ENCODE data around the gene RUSC1. TPM values are rescaled to one million over a fixed set of nuclear protein-coding genes. Genes with fewer than 3 reads are reported as not detected.
"Not testable (repeated sequence)": the region's sequence is repeated elsewhere in the genome, so short reads cannot be mapped to it uniquely, and the experiment has no call there.

RUSC1 gene
- total RNA-seq, 1 experiment from 2014 or later = 68.8 TPM

DNA sequence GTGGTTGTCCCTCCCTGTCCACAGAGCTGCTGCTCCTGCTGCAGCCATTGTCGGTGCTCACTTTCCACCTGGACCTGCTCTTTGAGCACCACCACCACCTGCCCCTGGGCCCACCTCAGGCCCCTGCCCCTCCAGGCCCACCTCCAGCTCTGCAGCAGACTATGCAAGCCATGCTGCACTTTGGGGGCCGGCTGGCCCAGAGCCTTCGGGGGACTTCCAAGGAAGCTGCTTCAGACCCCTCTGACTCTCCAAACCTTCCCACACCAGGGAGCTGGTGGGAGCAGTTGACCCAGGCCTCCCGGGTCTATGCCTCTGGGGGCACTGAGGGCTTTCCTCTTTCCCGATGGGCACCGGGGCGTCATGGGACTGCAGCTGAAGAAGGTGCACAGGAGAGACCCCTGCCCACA, 5.9 kb downstream of the RUSC1 start:
- no peak for DNase-seq (ENCODE audit: low spot score)
- CTCF ChIA-PET = interaction anchor here (0.5 to 9.9 kb wide), 2 partner anchors 75 to 177 kb away, joined by 3 to 204 read pairs; no protein-coding TSS in a partner anchor
- Mint-ChIP-seq H3K9me3 (no peaks in the 10 kb centered on the region), H3K4me3 (no peak overlapping the region), H3K4me1 (peaks cover 18% of the 10 kb centered on the region), H3K27ac (no peak overlapping the region), H3K36me3 (peaks cover 21% of the 10 kb centered on the region), H3K27me3 (ENCODE audit: low read depth) (peaks cover 6% of the 10 kb centered on the region)
- TF ChIP-seq ZNF317 (CRISPR knock-in tag; IDR thresholded peaks at IDR 0.05; ENCODE audit: borderline replicate concordance, low read depth) (no peak), TCF7 (CRISPR knock-in tag; IDR thresholded peaks at IDR 0.05; ENCODE audit: low read depth) (no peak), SMAD3 (CRISPR knock-in tag; IDR thresholded peaks at IDR 0.05; ENCODE audit: borderline replicate concordance) (no peak)
- TF ChIP-seq, protein P1, sequence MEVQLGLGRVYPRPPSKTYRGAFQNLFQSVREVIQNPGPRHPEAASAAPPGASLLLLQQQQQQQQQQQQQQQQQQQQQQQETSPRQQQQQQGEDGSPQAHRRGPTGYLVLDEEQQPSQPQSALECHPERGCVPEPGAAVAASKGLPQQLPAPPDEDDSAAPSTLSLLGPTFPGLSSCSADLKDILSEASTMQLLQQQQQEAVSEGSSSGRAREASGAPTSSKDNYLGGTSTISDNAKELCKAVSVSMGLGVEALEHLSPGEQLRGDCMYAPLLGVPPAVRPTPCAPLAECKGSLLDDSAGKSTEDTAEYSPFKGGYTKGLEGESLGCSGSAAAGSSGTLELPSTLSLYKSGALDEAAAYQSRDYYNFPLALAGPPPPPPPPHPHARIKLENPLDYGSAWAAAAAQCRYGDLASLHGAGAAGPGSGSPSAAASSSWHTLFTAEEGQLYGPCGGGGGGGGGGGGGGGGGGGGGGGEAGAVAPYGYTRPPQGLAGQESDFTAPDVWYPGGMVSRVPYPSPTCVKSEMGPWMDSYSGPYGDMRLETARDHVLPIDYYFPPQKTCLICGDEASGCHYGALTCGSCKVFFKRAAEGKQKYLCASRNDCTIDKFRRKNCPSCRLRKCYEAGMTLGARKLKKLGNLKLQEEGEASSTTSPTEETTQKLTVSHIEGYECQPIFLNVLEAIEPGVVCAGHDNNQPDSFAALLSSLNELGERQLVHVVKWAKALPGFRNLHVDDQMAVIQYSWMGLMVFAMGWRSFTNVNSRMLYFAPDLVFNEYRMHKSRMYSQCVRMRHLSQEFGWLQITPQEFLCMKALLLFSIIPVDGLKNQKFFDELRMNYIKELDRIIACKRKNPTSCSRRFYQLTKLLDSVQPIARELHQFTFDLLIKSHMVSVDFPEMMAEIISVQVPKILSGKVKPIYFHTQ (CRISPR knock-in tag; IDR thresholded peaks at IDR 0.05) = no peak
- TF ChIP-seq, protein P2, sequence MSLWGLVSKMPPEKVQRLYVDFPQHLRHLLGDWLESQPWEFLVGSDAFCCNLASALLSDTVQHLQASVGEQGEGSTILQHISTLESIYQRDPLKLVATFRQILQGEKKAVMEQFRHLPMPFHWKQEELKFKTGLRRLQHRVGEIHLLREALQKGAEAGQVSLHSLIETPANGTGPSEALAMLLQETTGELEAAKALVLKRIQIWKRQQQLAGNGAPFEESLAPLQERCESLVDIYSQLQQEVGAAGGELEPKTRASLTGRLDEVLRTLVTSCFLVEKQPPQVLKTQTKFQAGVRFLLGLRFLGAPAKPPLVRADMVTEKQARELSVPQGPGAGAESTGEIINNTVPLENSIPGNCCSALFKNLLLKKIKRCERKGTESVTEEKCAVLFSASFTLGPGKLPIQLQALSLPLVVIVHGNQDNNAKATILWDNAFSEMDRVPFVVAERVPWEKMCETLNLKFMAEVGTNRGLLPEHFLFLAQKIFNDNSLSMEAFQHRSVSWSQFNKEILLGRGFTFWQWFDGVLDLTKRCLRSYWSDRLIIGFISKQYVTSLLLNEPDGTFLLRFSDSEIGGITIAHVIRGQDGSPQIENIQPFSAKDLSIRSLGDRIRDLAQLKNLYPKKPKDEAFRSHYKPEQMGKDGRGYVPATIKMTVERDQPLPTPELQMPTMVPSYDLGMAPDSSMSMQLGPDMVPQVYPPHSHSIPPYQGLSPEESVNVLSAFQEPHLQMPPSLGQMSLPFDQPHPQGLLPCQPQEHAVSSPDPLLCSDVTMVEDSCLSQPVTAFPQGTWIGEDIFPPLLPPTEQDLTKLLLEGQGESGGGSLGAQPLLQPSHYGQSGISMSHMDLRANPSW (CRISPR knock-in tag; conservative IDR thresholded peaks at IDR 0.05; ENCODE audit: low read depth) = no peak
- TF ChIP-seq, protein P3, sequence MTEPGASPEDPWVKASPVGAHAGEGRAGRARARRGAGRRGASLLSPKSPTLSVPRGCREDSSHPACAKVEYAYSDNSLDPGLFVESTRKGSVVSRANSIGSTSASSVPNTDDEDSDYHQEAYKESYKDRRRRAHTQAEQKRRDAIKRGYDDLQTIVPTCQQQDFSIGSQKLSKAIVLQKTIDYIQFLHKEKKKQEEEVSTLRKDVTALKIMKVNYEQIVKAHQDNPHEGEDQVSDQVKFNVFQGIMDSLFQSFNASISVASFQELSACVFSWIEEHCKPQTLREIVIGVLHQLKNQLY (CRISPR knock-in tag; IDR thresholded peaks at IDR 0.05) = no peak
- no peak for ATAC-seq
- POLR2A ChIA-PET = no interaction called here

DNA sequence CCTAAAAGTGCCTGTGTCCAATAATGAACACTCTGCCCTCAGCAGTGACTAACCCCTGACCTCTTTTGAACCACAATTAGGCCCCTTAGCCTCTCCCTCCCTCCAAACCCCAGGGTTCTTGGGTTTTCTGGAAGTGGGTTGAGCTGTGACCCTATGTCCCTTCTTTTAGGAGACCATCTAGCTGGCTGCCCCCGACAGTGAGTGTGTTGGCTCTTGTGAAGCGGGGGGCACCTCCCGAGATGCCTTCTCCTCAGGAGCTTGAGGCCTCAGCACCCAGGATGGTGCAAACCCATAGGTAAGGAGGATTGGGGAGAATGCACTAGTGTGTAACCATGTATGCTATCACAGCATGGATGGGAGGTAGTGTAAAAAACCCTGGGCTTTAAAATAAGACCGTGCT, 7.3 kb downstream of the RUSC1 start:
- ATAC-seq (no peak), DNase-seq (ENCODE audit: low spot score) (no peak)
- TF ChIP-seq ZNF416 (CRISPR knock-in tag; IDR thresholded peaks at IDR 0.05) (no peak), GABPB1 (CRISPR knock-in tag; IDR thresholded peaks at IDR 0.05) (no peak)
- TF ChIP-seq, protein P4, sequence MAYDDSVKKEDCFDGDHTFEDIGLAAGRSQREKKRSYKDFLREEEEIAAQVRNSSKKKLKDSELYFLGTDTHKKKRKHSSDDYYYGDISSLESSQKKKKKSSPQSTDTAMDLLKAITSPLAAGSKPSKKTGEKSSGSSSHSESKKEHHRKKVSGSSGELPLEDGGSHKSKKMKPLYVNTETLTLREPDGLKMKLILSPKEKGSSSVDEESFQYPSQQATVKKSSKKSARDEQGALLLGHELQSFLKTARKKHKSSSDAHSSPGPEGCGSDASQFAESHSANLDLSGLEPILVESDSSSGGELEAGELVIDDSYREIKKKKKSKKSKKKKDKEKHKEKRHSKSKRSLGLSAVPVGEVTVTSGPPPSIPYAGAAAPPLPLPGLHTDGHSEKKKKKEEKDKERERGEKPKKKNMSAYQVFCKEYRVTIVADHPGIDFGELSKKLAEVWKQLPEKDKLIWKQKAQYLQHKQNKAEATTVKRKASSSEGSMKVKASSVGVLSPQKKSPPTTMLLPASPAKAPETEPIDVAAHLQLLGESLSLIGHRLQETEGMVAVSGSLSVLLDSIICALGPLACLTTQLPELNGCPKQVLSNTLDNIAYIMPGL (CRISPR knock-in tag; IDR thresholded peaks at IDR 0.05) = no peak
- Mint-ChIP-seq H3K4me3 (no peak overlapping the region), H3K36me3 (peaks cover 21% of the 10 kb centered on the region), H3K4me1 (peaks cover 8% of the 10 kb centered on the region), H3K27me3 (ENCODE audit: low read depth) (no peaks in the 10 kb centered on the region), H3K27ac (no peak overlapping the region), H3K9me3 (no peaks in the 10 kb centered on the region)
- ChIA-PET CTCF (interaction anchor here (0.6 to 9.9 kb wide), 4 partner anchors 50 to 942 kb away, joined by 3 to 204 read pairs (median 4); no protein-coding TSS in a partner anchor), POLR2A (no interaction called here)

DNA sequence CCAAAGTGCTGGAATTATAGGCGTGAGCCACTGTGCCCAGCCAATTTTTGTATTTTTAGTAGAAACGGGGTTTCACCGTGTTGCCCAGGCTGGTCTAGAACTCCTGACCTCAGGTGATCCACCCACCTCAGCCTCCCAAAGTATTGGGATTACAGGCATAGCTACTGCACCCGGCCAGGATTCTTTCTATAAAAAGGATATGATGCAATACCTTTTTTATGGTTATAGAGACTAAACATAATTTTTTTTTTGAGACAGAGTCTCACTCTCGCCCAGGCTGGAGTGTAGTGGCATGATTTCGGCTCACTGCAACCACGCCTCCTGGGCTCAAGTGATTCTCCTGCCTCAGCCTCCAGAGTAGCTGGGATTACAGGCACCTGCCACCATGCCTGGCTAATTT, 8.2 kb downstream of the RUSC1 start:
- DNase-seq (ENCODE audit: low spot score); H3K4me3 Mint-ChIP-seq; ATAC-seq; H3K27me3 Mint-ChIP-seq (ENCODE audit: low read depth); POLR2A ChIA-PET; H3K9me3 Mint-ChIP-seq; H3K27ac Mint-ChIP-seq; H3K4me1 Mint-ChIP-seq: not testable (repeated sequence)
- CTCF ChIA-PET = interaction anchor here (1.2 to 9.9 kb wide), 3 partner anchors 51 to 77 kb away, joined by 3 to 204 read pairs (median 4); no protein-coding TSS in a partner anchor
- peaks cover 21% of the 10 kb centered on the region for H3K36me3 Mint-ChIP-seq

DNA sequence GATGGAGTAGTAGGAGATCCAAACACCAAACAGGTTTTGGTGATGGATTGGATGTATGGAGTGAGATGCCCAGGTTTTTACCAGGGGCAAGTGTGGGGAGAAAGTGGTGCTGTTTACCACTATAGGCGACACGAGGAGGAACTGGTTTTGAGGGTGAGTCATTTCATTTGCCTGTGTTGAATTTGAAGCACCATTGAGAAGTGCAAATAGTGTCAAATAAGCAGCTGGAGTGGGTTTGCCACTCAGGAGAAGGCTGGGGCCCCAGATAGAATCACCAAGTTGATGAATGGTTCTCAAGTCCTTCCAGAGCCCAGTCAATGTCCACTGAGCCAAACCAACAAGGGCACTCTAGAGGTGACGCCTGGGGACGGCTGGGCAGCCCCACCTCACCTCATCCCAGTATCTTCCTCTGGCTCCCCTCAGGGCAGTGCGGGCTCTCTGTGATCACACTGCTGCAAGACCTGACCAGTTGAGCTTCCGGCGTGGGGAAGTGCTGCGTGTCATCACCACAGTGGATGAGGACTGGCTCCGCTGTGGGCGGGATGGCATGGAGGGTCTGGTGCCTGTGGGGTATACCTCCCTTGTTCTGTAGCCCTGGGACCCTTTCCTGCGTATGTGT, 9.4 kb downstream of the RUSC1 start:
- H3K27me3 Mint-ChIP-seq (ENCODE audit: low read depth) = no peaks in the 10 kb centered on the region
- H3K36me3 Mint-ChIP-seq = peaks cover 27% of the 10 kb centered on the region
- peaks cover 8% of the 10 kb centered on the region for H3K4me1 Mint-ChIP-seq
- no peak overlapping the region for H3K27ac Mint-ChIP-seq
- ChIA-PET CTCF (no interaction called here), POLR2A (no interaction called here)
- DNase-seq (ENCODE audit: low spot score) (no peak), ATAC-seq (no peak)
- H3K9me3 Mint-ChIP-seq = no peaks in the 10 kb centered on the region
- H3K4me3 Mint-ChIP-seq = no peak overlapping the region
- TF ChIP-seq NFATC4 (CRISPR knock-in tag; IDR thresholded peaks at IDR 0.05) (no peak), FOXK1 (CRISPR knock-in tag; IDR thresholded peaks at IDR 0.05) (no peak), RORB (CRISPR knock-in tag; IDR thresholded peaks at IDR 0.05) (no peak), HMGA2 (CRISPR knock-in tag; IDR thresholded peaks at IDR 0.05) (no peak), RELA (CRISPR knock-in tag; IDR thresholded peaks at IDR 0.05; ENCODE audit: borderline replicate concordance) (no peak), TP53 (CRISPR knock-in tag; IDR thresholded peaks at IDR 0.05) (no peak), SMAD4 (CRISPR knock-in tag; IDR thresholded peaks at IDR 0.05) (no peak), ZNF423 (CRISPR knock-in tag; IDR thresholded peaks at IDR 0.05) (no peak), ZNF416 (CRISPR knock-in tag; IDR thresholded peaks at IDR 0.05) (no peak)
- TF ChIP-seq, protein P5, sequence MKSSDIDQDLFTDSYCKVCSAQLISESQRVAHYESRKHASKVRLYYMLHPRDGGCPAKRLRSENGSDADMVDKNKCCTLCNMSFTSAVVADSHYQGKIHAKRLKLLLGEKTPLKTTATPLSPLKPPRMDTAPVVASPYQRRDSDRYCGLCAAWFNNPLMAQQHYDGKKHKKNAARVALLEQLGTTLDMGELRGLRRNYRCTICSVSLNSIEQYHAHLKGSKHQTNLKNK (CRISPR knock-in tag; IDR thresholded peaks at IDR 0.05) = no peak
- TF ChIP-seq, protein P6, sequence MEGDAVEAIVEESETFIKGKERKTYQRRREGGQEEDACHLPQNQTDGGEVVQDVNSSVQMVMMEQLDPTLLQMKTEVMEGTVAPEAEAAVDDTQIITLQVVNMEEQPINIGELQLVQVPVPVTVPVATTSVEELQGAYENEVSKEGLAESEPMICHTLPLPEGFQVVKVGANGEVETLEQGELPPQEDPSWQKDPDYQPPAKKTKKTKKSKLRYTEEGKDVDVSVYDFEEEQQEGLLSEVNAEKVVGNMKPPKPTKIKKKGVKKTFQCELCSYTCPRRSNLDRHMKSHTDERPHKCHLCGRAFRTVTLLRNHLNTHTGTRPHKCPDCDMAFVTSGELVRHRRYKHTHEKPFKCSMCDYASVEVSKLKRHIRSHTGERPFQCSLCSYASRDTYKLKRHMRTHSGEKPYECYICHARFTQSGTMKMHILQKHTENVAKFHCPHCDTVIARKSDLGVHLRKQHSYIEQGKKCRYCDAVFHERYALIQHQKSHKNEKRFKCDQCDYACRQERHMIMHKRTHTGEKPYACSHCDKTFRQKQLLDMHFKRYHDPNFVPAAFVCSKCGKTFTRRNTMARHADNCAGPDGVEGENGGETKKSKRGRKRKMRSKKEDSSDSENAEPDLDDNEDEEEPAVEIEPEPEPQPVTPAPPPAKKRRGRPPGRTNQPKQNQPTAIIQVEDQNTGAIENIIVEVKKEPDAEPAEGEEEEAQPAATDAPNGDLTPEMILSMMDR (IDR thresholded peaks at IDR 0.05) = no peak

Data from WTC11 (cell line).